Spleen (tissue), 11 donors: Measurements from ENCODE around the gene NAT14. TPM values are rescaled to one million over a fixed set of nuclear protein-coding genes. Genes with fewer than 3 reads are reported as not detected.
A peak's percentile ranks its signal among the peaks of the same experiment; 100 is the strongest.

ENCODE experiments used
- DNase-seq: peaks from one replicate; pipeline ENCODE4 v3.0.0-alpha.2; 2020
- H3K27ac ChIP-seq, 8 donors: fragments of 200-600 bp; sonication (generic) in 7 of 8; 1 replicate in 4 of 8; 2 replicates in 4 of 8; pipeline versions ENCODE4 v1.5.0 to v1.8.0; 2016 to 2021; ENCODE audit warnings: inconsistent platforms in 4 of 8, mild to moderate bottlenecking in 4 of 8, moderate library complexity in 1 of 8
- H3K27me3 ChIP-seq, 7 donors: fragments of 200-600 bp; sonication (generic) in 6 of 7; replicated peaks in 1 of 7; 1 replicate in 4 of 7; 2 replicates in 3 of 7; pipeline versions ENCODE4 v1.5.0 to v1.8.0; 2016 to 2021; ENCODE audit warnings: inconsistent platforms in 3 of 7, mild to moderate bottlenecking in 1 of 7
- H3K36me3 ChIP-seq, 6 donors: fragments of 200-600 bp; sonication (generic) in 5 of 6; 1 replicate in 4 of 6; 2 replicates in 2 of 6; pipeline versions ENCODE4 v1.5.0 to v1.8.0; 2016 to 2021; ENCODE audit warnings: inconsistent platforms in 2 of 6
- H3K4me1 ChIP-seq, 6 donors: fragments of 200-600 bp; sonication (generic) in 5 of 6; 1 replicate in 3 of 6; 2 replicates in 3 of 6; pipeline versions ENCODE4 v1.5.0 to v1.8.0; 2016 to 2021; ENCODE audit warnings: inconsistent platforms in 3 of 6
- H3K4me3 ChIP-seq, 8 donors: fragments of 200-600 bp; sonication (generic) in 7 of 8; 1 replicate in 4 of 8; 2 replicates in 4 of 8; pipeline versions ENCODE4 v1.5.0 to v1.8.0; 2016 to 2021; ENCODE audit warnings: inconsistent platforms in 4 of 8, mild to moderate bottlenecking in 4 of 8, moderate library complexity in 2 of 8
- H3K9me3 ChIP-seq, 8 donors: fragments of 200-600 bp; sonication (generic) in 7 of 8; 1 replicate in 4 of 8; 2 replicates in 4 of 8; pipeline versions ENCODE4 v1.5.0 to v1.8.0; 2016 to 2021; ENCODE audit warnings: inconsistent platforms in 4 of 8
- POLR2A ChIP-seq, 3 donors: fragments of 450-650 bp; IDR thresholded peaks; one replicate each; pipeline ENCODE4 v1.5.1; 2017; ENCODE audit warnings: antibody characterized with exemption in 3 of 3, mild to moderate bottlenecking in 1 of 3
- POLR2AphosphoS5 ChIP-seq, 3 donors: sonication (generic); formaldehyde crosslinking; IDR thresholded peaks; one replicate each; pipeline ENCODE4 v1.5.1; 2017; ENCODE audit warnings: antibody characterized with exemption in 3 of 3
- WGBS, 5 donors: extraction: QIAGEN DNeasy Blood & Tissue Kit in 3 of 5; methylation state at CpG; one replicate each; pipeline versions ENCODE4 v1.1.5 to v1.1.7; 2013 to 2018; 5-methylcytosine and 5-hydroxymethylcytosine counted together
- intact Hi-C: fragments of 100-400 bp; cut with DNase I; formaldehyde crosslinking; loops from one replicate; pipeline ENCODE4 v1.15.0; 2023; ENCODE audit warnings: low total_unique reads
- polyA plus RNA-seq, 3 donors: library from polyadenylated mRNA; stranded (reverse); fragments of 200-250 nt; gene quantifications; one replicate each; pipeline ENCODE4 v1.2.1, GENCODE V29; 2013
- total RNA-seq, 7 donors: library from RNA; depleted of rRNA in 3 of 7; stranded (reverse); fragments of >200 nt in 3 of 7; fragmentation: NEBNext Ultra II Directional in 4 of 7; extraction: Animal tissue kit (Norgen Biotek cat#: 25700) in 4 of 7; gene quantifications; one replicate each; pipeline versions ENCODE4 v1.1.0 to v1.2.1, GENCODE V29; 2016 to 2021
- TF ChIP-seq, protein P1 (sequence below), 11 experiments: fragments of 200-600 bp in 7 of 11; fragments of 450-650 bp in 4 of 11; sonication (generic) in 4 of 11; IDR thresholded peaks in 8 of 11; conservative IDR thresholded peaks in 3 of 11; 1 replicate in 7 of 11; 2 replicates in 4 of 11; pipeline versions ENCODE4 v1.4.0 to v1.8.0; 2016 to 2021; ENCODE audit warnings: antibody characterized with exemption in 11 of 11, inconsistent platforms in 4 of 11, mild to moderate bottlenecking in 1 of 11
- donor health status: healthy with polysubstance abuse.
- donor health status: DM: no; HTN: no; CAD: no; lungs with moderate emphysema.
- donor health status: DM: no; HTN: no; CAD: no.
- donor health status: Bipolar disorder and iron deficiency.
- donor health status: healthy.
- donor health status: DM: no; HTN: no; CAD: no.
- donor health status: DM: yes; HTN: yes; CAD: no.

The NAT14 gene
- total and polyA plus RNA-seq, 10 donors, result 1.9 to 17.7 (median 8.2) TPM

DNA sequence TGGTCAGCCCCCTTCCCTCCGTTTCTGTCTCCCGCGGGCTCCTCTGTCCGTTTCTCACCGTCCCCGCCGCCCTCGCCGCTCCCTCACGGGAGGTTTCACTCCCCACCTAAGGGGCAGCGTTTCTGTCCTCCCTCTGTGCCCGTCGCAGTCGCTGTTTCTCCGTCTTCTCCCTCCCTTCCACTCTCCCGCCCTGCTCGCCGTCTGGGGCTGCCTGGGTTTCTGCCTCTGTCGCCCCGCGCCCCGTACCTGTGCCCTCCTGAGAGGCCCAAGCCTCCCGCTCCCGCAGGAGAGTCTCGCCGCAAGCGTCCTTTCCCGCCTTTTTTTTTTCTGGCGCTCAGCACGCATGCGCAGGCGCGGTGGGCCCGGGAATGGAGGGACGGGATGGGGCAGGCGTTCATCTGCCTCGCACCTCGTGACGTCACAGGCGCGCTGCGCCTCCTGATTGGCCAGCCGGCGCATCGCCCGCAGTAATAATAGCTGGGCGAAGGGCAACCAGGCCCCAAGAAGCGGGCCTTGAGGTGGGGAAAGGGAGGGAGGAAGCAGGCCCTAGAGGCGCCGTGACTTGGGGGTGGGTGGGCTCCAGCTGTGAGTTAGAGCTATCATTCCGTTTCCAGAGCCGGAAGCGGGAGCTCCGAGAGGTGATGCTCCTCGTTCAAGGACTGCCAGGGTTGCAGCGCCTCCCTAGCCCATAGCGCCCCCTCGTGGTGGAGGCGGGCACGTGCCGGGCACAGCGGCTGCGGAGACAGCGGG, 18.7 kb downstream of the NAT14 start:
- Histone ChIP-seq H3K4me1 (peaks cover 4 to 17% (median 15%) of the 10 kb centered on the region in 6 donors), H3K36me3 (peaks cover 0 to 25% (median 0%) of the 10 kb centered on the region in 6 donors), H3K9me3 (no peaks in the 10 kb centered on the region), H3K4me3 (peak overlapping the region; percentile 17 to 72 (median 46)), H3K27me3 (no peaks in the 10 kb centered on the region), H3K27ac (peak overlapping the region; percentile 66 to 93 (median 86))
- DNase-seq, result peak; percentile 97
- intact Hi-C loops, result loop anchor here (2.0 to 10.0 kb wide), 2 partner anchors 37 to 359 kb away; partner anchors contain the start of gene TNNT1
- 11 to 14% (median 14%) methylated on average over 54 to 64 of the region's 64 CpGs for WGBS, 5 donors
- TF ChIP-seq POLR2A (IDR thresholded peaks at IDR 0.05), result no peak
- TF ChIP-seq POLR2AphosphoS5 (IDR thresholded peaks at IDR 0.05), result peak; percentile 59 to 79 (median 78)
- TF ChIP-seq, protein P1, sequence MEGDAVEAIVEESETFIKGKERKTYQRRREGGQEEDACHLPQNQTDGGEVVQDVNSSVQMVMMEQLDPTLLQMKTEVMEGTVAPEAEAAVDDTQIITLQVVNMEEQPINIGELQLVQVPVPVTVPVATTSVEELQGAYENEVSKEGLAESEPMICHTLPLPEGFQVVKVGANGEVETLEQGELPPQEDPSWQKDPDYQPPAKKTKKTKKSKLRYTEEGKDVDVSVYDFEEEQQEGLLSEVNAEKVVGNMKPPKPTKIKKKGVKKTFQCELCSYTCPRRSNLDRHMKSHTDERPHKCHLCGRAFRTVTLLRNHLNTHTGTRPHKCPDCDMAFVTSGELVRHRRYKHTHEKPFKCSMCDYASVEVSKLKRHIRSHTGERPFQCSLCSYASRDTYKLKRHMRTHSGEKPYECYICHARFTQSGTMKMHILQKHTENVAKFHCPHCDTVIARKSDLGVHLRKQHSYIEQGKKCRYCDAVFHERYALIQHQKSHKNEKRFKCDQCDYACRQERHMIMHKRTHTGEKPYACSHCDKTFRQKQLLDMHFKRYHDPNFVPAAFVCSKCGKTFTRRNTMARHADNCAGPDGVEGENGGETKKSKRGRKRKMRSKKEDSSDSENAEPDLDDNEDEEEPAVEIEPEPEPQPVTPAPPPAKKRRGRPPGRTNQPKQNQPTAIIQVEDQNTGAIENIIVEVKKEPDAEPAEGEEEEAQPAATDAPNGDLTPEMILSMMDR (IDR thresholded peaks at IDR 0.05 in 8 of 11, conservative IDR thresholded peaks at IDR 0.05 in 3 of 11), result peak; percentile 95 to 100 (median 98)

DNA sequence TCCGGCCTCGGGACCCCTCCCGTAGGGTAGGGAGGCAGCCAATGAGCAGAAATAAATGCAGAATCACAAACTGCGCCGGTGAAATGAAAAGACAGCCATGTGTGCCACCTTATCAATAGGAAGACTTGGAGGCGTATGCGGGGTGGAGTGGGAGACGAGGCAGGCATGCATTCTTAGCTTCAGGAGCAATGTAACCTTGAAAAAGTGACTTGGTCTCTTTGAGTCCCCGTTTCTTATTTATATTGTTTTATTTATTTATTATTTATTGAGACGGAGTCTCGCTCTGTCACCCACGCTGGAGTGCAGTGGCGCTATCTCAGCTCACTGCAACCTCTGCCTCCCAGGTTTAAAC, 19.2 kb downstream of the NAT14 start:
- H3K4me1 ChIP-seq, result peaks cover 4 to 17% (median 15%) of the 10 kb centered on the region in 6 donors
- H3K36me3 ChIP-seq, result peaks cover 0 to 25% (median 0%) of the 10 kb centered on the region in 6 donors
- WGBS, 5 donors, result 33 to 39% (median 34%) methylated on average over 13 of the region's 13 CpGs
- TF ChIP-seq, protein P1 (IDR thresholded peaks at IDR 0.05 in 8 of 11, conservative IDR thresholded peaks at IDR 0.05 in 3 of 11), result peak in 3 of 11 experiments; percentile 24 to 31 (median 25)
- TF ChIP-seq POLR2A (IDR thresholded peaks at IDR 0.05), result no peak
- H3K4me3 ChIP-seq, result peak overlapping the region in 7 of 8 donors; percentile 40 to 72 (median 49)
- peak overlapping the region; percentile 66 to 93 (median 86) for H3K27ac ChIP-seq
- H3K9me3 ChIP-seq, result no peaks in the 10 kb centered on the region
- intact Hi-C loops, result loop anchor here (2.0 to 10.0 kb wide), 2 partner anchors 37 to 359 kb away; partner anchors contain the start of gene TNNT1
- H3K27me3 ChIP-seq, result no peaks in the 10 kb centered on the region
- DNase-seq, result no peak

DNA sequence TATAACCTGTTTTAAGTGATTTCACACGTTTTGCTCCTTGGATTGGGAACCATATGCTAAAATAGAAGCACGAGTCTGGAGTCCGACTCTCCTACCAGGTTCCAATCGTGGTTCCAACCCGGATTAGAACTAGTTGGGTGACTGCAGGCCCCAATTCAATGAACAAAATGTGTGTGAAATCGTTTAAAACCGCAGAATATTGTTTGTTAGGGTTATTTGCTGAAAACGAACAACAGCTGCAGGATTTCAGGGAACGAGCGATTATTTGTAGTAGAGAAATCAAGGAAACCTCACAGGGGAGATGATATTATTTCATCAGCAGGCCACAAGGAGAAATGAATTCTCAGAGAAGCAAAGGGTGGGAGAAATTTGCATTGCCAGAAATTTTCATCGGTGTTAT, 20.0 kb downstream of the NAT14 start:
- Histone ChIP-seq H3K27ac (no peak overlapping the region), H3K27me3 (no peaks in the 10 kb centered on the region), H3K36me3 (peaks cover 0 to 20% (median 0%) of the 10 kb centered on the region in 6 donors), H3K4me1 (peaks cover 4 to 19% (median 15%) of the 10 kb centered on the region in 6 donors), H3K4me3 (no peak overlapping the region), H3K9me3 (no peaks in the 10 kb centered on the region)
- intact Hi-C loops, result loop anchor here (2.0 to 10.0 kb wide), 2 partner anchors 38 to 360 kb away; partner anchors contain the start of gene TNNT1
- no peak for DNase-seq
- TF ChIP-seq, protein P1 (IDR thresholded peaks at IDR 0.05 in 8 of 11, conservative IDR thresholded peaks at IDR 0.05 in 3 of 11), result no peak
- no peak for TF ChIP-seq POLR2AphosphoS5 (IDR thresholded peaks at IDR 0.05)
- TF ChIP-seq POLR2A (IDR thresholded peaks at IDR 0.05), result no peak
- WGBS, 5 donors, result 84 to 87% (median 85%) methylated on average over 11 of the region's 11 CpGs

DNA sequence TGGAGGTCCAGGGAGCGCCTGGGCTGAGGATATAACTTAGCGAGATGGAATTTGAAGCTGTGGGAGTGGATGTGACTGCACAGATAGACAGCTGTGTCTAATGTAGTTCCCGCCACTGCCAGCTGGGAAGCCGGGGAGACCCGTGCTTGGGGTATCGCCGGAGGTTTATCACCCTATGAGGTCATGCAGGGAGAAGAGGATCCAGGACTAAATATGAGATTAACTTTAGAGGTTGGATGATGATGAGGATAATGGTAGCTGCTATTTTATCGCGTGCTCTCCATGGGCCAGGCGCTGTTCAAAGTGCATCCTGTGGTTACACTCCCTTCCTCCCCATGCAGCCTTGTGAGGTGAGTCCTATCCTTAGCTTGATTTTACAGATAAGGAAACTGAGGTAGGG, 23.1 kb downstream of the NAT14 start:
- Histone ChIP-seq H3K4me3 (no peak overlapping the region), H3K27me3 (peaks cover 0 to 10% (median 0%) of the 10 kb centered on the region in 7 donors), H3K36me3 (peaks cover 0 to 2% (median 0%) of the 10 kb centered on the region in 6 donors), H3K9me3 (no peaks in the 10 kb centered on the region), H3K27ac (no peak overlapping the region), H3K4me1 (peaks cover 4 to 20% (median 14%) of the 10 kb centered on the region in 6 donors)
- intact Hi-C loops, result loop anchor here (10.0 kb wide), 1 partner anchor 363 kb away; the partner anchor contains the start of gene TNNT1
- no peak for TF ChIP-seq POLR2AphosphoS5 (IDR thresholded peaks at IDR 0.05)
- TF ChIP-seq, protein P1 (IDR thresholded peaks at IDR 0.05 in 8 of 11, conservative IDR thresholded peaks at IDR 0.05 in 3 of 11), result no peak
- no peak for TF ChIP-seq POLR2A (IDR thresholded peaks at IDR 0.05)
- WGBS, 5 donors, result 70 to 83% (median 76%) methylated on average over 10 of the region's 10 CpGs
- no peak for DNase-seq
